Measurements from ENCODE around the gene EXOC2. TPM values are rescaled to one million over a fixed set of nuclear protein-coding genes. Genes with fewer than 3 reads are reported as not detected.
"Not testable (repeated sequence)": the region's sequence is repeated elsewhere in the genome, so short reads cannot be mapped to it uniquely, and the experiment has no call there.

The EXOC2 gene
- polyA plus RNA-seq, 4 donors: 4.5 to 14.1 (median 8.8) TPM

GRCh38 chr6:606829-607379 is 86.0 kb downstream of the EXOC2 start:
- 89 to 96% (median 95%) methylated on average over 14 of the region's 14 CpGs for WGBS, 3 donors

GRCh38 chr6:605895-606294 is 87.0 kb downstream of the EXOC2 start:
- not testable (repeated sequence) for H3K9me3 ChIP-seq (ENCODE audit: control insufficient read depth in 2 of 2, insufficient read depth in 1 of 2, low read depth in 1 of 2, low read length in 1 of 2); H3K27me3 ChIP-seq (ENCODE audit: control insufficient read depth in 3 of 3, insufficient read depth in 3 of 3, low read length in 3 of 3); DNase-seq; H3K27ac ChIP-seq (ENCODE audit: low read depth in 1 of 3, low read length in 2 of 3); H3K4me3 ChIP-seq (ENCODE audit: low read depth in 1 of 3, low read length in 3 of 3); FAIRE-seq; H3K4me1 ChIP-seq (ENCODE audit: control insufficient read depth in 3 of 3, insufficient read depth in 2 of 3, low read depth in 1 of 3, low read length in 2 of 3)
- peaks cover 2 to 14% (median 7%) of the 10 kb centered on the region in 3 donors for H3K36me3 ChIP-seq (ENCODE audit: control insufficient read depth in 3 of 3, insufficient read depth in 2 of 3, low read depth in 1 of 3, low read length in 3 of 3)
- 93 to 99% (median 98%) methylated on average over 5 of the region's 5 CpGs for WGBS, 3 donors

More at GRCh38 chr6:606829-607379, 86.0 kb downstream of the EXOC2 start:
- H3K27me3 ChIP-seq (ENCODE audit: control insufficient read depth in 3 of 3, insufficient read depth in 3 of 3, low read length in 3 of 3): no peaks in the 10 kb centered on the region
- peaks cover 2 to 18% (median 7%) of the 10 kb centered on the region in 3 donors for H3K36me3 ChIP-seq (ENCODE audit: control insufficient read depth in 3 of 3, insufficient read depth in 2 of 3, low read depth in 1 of 3, low read length in 3 of 3)
- no peak for FAIRE-seq
- H3K27ac ChIP-seq (ENCODE audit: low read depth in 1 of 3, low read length in 2 of 3): no peak overlapping the region
- H3K4me1 ChIP-seq (ENCODE audit: control insufficient read depth in 3 of 3, insufficient read depth in 2 of 3, low read depth in 1 of 3, low read length in 2 of 3): no peaks in the 10 kb centered on the region
- H3K9me3 ChIP-seq (ENCODE audit: control insufficient read depth in 2 of 2, insufficient read depth in 1 of 2, low read depth in 1 of 2, low read length in 1 of 2): no peaks in the 10 kb centered on the region
- no peak for DNase-seq
- H3K4me3 ChIP-seq (ENCODE audit: low read depth in 1 of 3, low read length in 3 of 3): no peak overlapping the region

- no peak for DNase-seq
- 92 to 98% (median 95%) methylated on average over 15 of the region's 15 CpGs for whole genome bisulfite sequencing, 3 donors
- Histone ChIP-seq H3K36me3 (ENCODE audit: control insufficient read depth in 3 of 3, insufficient read depth in 2 of 3, low read depth in 1 of 3, low read length in 3 of 3) (peaks cover 1 to 14% (median 5%) of the 10 kb centered on the region in 3 donors), H3K27me3 (ENCODE audit: control insufficient read depth in 3 of 3, insufficient read depth in 3 of 3, low read length in 3 of 3) (no peaks in the 10 kb centered on the region), H3K4me1 (ENCODE audit: control insufficient read depth in 3 of 3, insufficient read depth in 2 of 3, low read depth in 1 of 3, low read length in 2 of 3) (no peaks in the 10 kb centered on the region), H3K9me3 (ENCODE audit: control insufficient read depth in 2 of 2, insufficient read depth in 1 of 2, low read depth in 1 of 2, low read length in 1 of 2) (no peaks in the 10 kb centered on the region), H3K4me3 (ENCODE audit: low read depth in 1 of 3, low read length in 3 of 3) (no peak overlapping the region), H3K27ac (ENCODE audit: low read depth in 1 of 3, low read length in 2 of 3) (no peak overlapping the region)
- FAIRE-seq: no peak
Observed at GRCh38 chr6:604579-604978, 88.4 kb downstream of the EXOC2 start.

- no peaks in the 10 kb centered on the region for H3K4me1 ChIP-seq (ENCODE audit: control insufficient read depth in 3 of 3, insufficient read depth in 2 of 3, low read depth in 1 of 3, low read length in 2 of 3)
- no peak overlapping the region for H3K4me3 ChIP-seq (ENCODE audit: low read depth in 1 of 3, low read length in 3 of 3)
- DNase-seq: no peak
- H3K27ac ChIP-seq (ENCODE audit: low read depth in 1 of 3, low read length in 2 of 3): no peak overlapping the region
- 91 to 98% (median 97%) methylated on average over 6 of the region's 6 CpGs for WGBS, 3 donors
- peaks cover 0 to 12% (median 8%) of the 10 kb centered on the region in 3 donors for H3K36me3 ChIP-seq (ENCODE audit: control insufficient read depth in 3 of 3, insufficient read depth in 2 of 3, low read depth in 1 of 3, low read length in 3 of 3)
- H3K9me3 ChIP-seq (ENCODE audit: control insufficient read depth in 2 of 2, insufficient read depth in 1 of 2, low read depth in 1 of 2, low read length in 1 of 2): no peaks in the 10 kb centered on the region
- H3K27me3 ChIP-seq (ENCODE audit: control insufficient read depth in 3 of 3, insufficient read depth in 3 of 3, low read length in 3 of 3): no peaks in the 10 kb centered on the region
- FAIRE-seq: no peak
Observed at GRCh38 chr6:603265-603664, 89.7 kb downstream of the EXOC2 start.

- 86 to 93% (median 93%) methylated on average over 7 of the region's 7 CpGs for WGBS, 3 donors
- H3K9me3 ChIP-seq (ENCODE audit: control insufficient read depth in 2 of 2, insufficient read depth in 1 of 2, low read depth in 1 of 2, low read length in 1 of 2): no peaks in the 10 kb centered on the region
- no peaks in the 10 kb centered on the region for H3K4me1 ChIP-seq (ENCODE audit: control insufficient read depth in 3 of 3, insufficient read depth in 2 of 3, low read depth in 1 of 3, low read length in 2 of 3)
- DNase-seq: no peak
- no peak for FAIRE-seq
- H3K27me3 ChIP-seq (ENCODE audit: control insufficient read depth in 3 of 3, insufficient read depth in 3 of 3, low read length in 3 of 3): no peaks in the 10 kb centered on the region
- no peak overlapping the region for H3K4me3 ChIP-seq (ENCODE audit: low read depth in 1 of 3, low read length in 3 of 3)
- peaks cover 0 to 12% (median 10%) of the 10 kb centered on the region in 3 donors for H3K36me3 ChIP-seq (ENCODE audit: control insufficient read depth in 3 of 3, insufficient read depth in 2 of 3, low read depth in 1 of 3, low read length in 3 of 3)
- peak overlapping the region in 1 of 3 donors; percentile 41 for H3K27ac ChIP-seq (ENCODE audit: low read depth in 1 of 3, low read length in 2 of 3)
Observed at GRCh38 chr6:599576-600448, 93.1 kb downstream of the EXOC2 start.

GRCh38 chr6:593907-594212 is 99.1 kb downstream of the EXOC2 start:
- H3K4me1 ChIP-seq (ENCODE audit: control insufficient read depth in 3 of 3, insufficient read depth in 2 of 3, low read depth in 1 of 3, low read length in 2 of 3): no peaks in the 10 kb centered on the region
- FAIRE-seq (no peak), DNase-seq (no peak)
- WGBS, 3 donors: 81 to 83% (median 82%) methylated on average over 2 of the region's 2 CpGs
- no peaks in the 10 kb centered on the region for H3K9me3 ChIP-seq (ENCODE audit: control insufficient read depth in 2 of 2, insufficient read depth in 1 of 2, low read depth in 1 of 2, low read length in 1 of 2)
- no peaks in the 10 kb centered on the region for H3K27me3 ChIP-seq (ENCODE audit: control insufficient read depth in 3 of 3, insufficient read depth in 3 of 3, low read length in 3 of 3)
- peak overlapping the region in 1 of 3 donors; percentile 32 for H3K27ac ChIP-seq (ENCODE audit: low read depth in 1 of 3, low read length in 2 of 3)
- H3K4me3 ChIP-seq (ENCODE audit: low read depth in 1 of 3, low read length in 3 of 3): no peak overlapping the region
- H3K36me3 ChIP-seq (ENCODE audit: control insufficient read depth in 3 of 3, insufficient read depth in 2 of 3, low read depth in 1 of 3, low read length in 3 of 3): peaks cover 0 to 31% (median 11%) of the 10 kb centered on the region in 3 donors

GRCh38 chr6:593139-593906 is 99.6 kb downstream of the EXOC2 start:
- no peaks in the 10 kb centered on the region for H3K9me3 ChIP-seq (ENCODE audit: control insufficient read depth in 2 of 2, insufficient read depth in 1 of 2, low read depth in 1 of 2, low read length in 1 of 2)
- peak overlapping the region in 1 of 3 donors; percentile 32 for H3K27ac ChIP-seq (ENCODE audit: low read depth in 1 of 3, low read length in 2 of 3)
- FAIRE-seq (no peak), DNase-seq (peak; percentile 53 to 68)
- no peak overlapping the region for H3K4me3 ChIP-seq (ENCODE audit: low read depth in 1 of 3, low read length in 3 of 3)
- H3K27me3 ChIP-seq (ENCODE audit: control insufficient read depth in 3 of 3, insufficient read depth in 3 of 3, low read length in 3 of 3): no peaks in the 10 kb centered on the region
- peaks cover 0 to 31% (median 8%) of the 10 kb centered on the region in 3 donors for H3K36me3 ChIP-seq (ENCODE audit: control insufficient read depth in 3 of 3, insufficient read depth in 2 of 3, low read depth in 1 of 3, low read length in 3 of 3)
- H3K4me1 ChIP-seq (ENCODE audit: control insufficient read depth in 3 of 3, insufficient read depth in 2 of 3, low read depth in 1 of 3, low read length in 2 of 3): no peaks in the 10 kb centered on the region
- WGBS, 3 donors: 5 to 6% (median 5%) methylated on average over 5 of the region's 5 CpGs

GRCh38 chr6:589090-589489 is 103.8 kb downstream of the EXOC2 start:
- FAIRE-seq (no peak), DNase-seq (no peak)
- Histone ChIP-seq H3K4me3 (ENCODE audit: low read depth in 1 of 3, low read length in 3 of 3) (no peak overlapping the region), H3K9me3 (ENCODE audit: control insufficient read depth in 2 of 2, insufficient read depth in 1 of 2, low read depth in 1 of 2, low read length in 1 of 2) (no peaks in the 10 kb centered on the region), H3K4me1 (ENCODE audit: control insufficient read depth in 3 of 3, insufficient read depth in 2 of 3, low read depth in 1 of 3, low read length in 2 of 3) (no peaks in the 10 kb centered on the region), H3K36me3 (ENCODE audit: control insufficient read depth in 3 of 3, insufficient read depth in 2 of 3, low read depth in 1 of 3, low read length in 3 of 3) (peaks cover 0 to 21% (median 4%) of the 10 kb centered on the region in 3 donors), H3K27me3 (ENCODE audit: control insufficient read depth in 3 of 3, insufficient read depth in 3 of 3, low read length in 3 of 3) (no peaks in the 10 kb centered on the region), H3K27ac (ENCODE audit: low read depth in 1 of 3, low read length in 2 of 3) (no peak overlapping the region)
- WGBS, 3 donors: 91 to 98% (median 96%) methylated on average over 22 of the region's 22 CpGs

Measured in small intestine (tissue), 7 donors.